Measurements from ENCODE around the gene CREM. TPM values are rescaled to one million over a fixed set of nuclear protein-coding genes. Genes with fewer than 3 reads are reported as not detected.
A peak's percentile ranks its signal among the peaks of the same experiment; 100 is the strongest.
"Not testable (repeated sequence)": the region's sequence is repeated elsewhere in the genome, so short reads cannot be mapped to it uniquely, and the experiment has no call there.

CREM gene
- total RNA-seq, 5 donors from 2014 or later (not counting 1 experiment from before 2014, with no cell fraction given), result 20.6 to 57.2 (median 26.0) TPM

DNA sequence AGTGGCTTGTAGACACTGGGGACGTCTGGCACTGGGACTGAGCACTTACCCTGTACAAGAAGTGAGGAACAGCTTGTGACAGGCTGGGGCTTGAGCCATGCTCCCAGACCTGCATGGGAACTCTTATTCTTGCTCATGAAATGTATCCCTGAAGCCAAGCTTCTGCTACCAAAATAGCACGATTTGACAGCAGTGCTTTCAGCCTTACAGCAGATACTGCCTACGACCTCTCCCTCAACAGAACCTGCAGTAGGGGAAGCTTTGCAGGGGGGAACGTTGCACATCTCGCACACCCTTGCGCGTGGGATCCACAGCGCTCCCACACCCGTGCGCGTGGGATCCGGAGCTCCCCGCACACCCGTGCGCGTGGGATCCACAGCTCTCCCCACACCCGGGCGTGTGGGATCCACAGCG is 88.0 kb downstream of the CREM start:
- DNase-seq (no peak), ATAC-seq (replicated peaks in 1 of 4) (no peak)
- Mint-ChIP-seq H3K4me3 (no peak overlapping the region), H3K27ac (no peak overlapping the region), H3K36me3 (peaks cover 35% of the 10 kb centered on the region), H3K27me3 (no peaks in the 10 kb centered on the region), H3K9me3 (no peaks in the 10 kb centered on the region), H3K4me1 (peaks cover 11 to 44% (median 25%) of the 10 kb centered on the region in 3 donors)
- Histone ChIP-seq H3K9me3 (no peaks in the 10 kb centered on the region), H3K27ac (ENCODE audit: low read length) (no peak overlapping the region), H3K27me3 (replicated peaks in 1 of 2; ENCODE audit: control insufficient read depth in 2 of 2, extremely low read depth in 1 of 2, insufficient read depth in 2 of 2, low read length in 1 of 2) (peaks cover 0 to 3% of the 10 kb centered on the region in 2 experiments), H3K36me3 (ENCODE audit: control insufficient read depth in 2 of 2, extremely low read depth in 1 of 2, insufficient read depth in 1 of 2, low read length in 1 of 2) (no peaks in the 10 kb centered on the region), H3K4me3 (ENCODE audit: control insufficient read depth in 1 of 2, extremely low read depth in 1 of 2, low read length in 1 of 2) (no peak overlapping the region), H3K4me1 (ENCODE audit: control insufficient read depth in 1 of 2, extremely low read depth in 1 of 2, insufficient read depth in 2 of 2, low read length in 2 of 2) (peaks cover 0 to 5% of the 10 kb centered on the region in 2 experiments)
- POLR2A ChIA-PET, result no interaction called here
- CTCF ChIA-PET, result interaction anchor here (1.2 to 2.6 kb wide), 2 partner anchors 19 to 93 kb away, joined by 3 to 11 read pairs; no protein-coding TSS in a partner anchor
- 93% methylated on average over 17 of the region's 19 CpGs for WGBS (ENCODE audit: insufficient coverage)

GRCh38 chr10:35215107-35215506 is 88.5 kb downstream of the CREM start:
- H3K27me3 ChIP-seq (replicated peaks in 1 of 2; ENCODE audit: control insufficient read depth in 2 of 2, extremely low read depth in 1 of 2, insufficient read depth in 2 of 2, low read length in 1 of 2), result peaks cover 0 to 3% of the 10 kb centered on the region in 2 experiments
- no peak for ATAC-seq (replicated peaks in 1 of 4)
- WGBS (ENCODE audit: insufficient coverage), result 83% methylated on average over 1 of the region's 3 CpGs

GRCh38 chr10:35216303-35216905 is 89.8 kb downstream of the CREM start:
- 58% methylated on average over 4 of the region's 6 CpGs for WGBS (ENCODE audit: insufficient coverage)
- Histone ChIP-seq H3K4me3 (ENCODE audit: control insufficient read depth in 1 of 2, extremely low read depth in 1 of 2, low read length in 1 of 2) (no peak overlapping the region), H3K9me3 (no peaks in the 10 kb centered on the region), H3K27me3 (replicated peaks in 1 of 2; ENCODE audit: control insufficient read depth in 2 of 2, extremely low read depth in 1 of 2, insufficient read depth in 2 of 2, low read length in 1 of 2) (peaks cover 0 to 3% of the 10 kb centered on the region in 2 experiments), H3K36me3 (ENCODE audit: control insufficient read depth in 2 of 2, extremely low read depth in 1 of 2, insufficient read depth in 1 of 2, low read length in 1 of 2) (no peaks in the 10 kb centered on the region), H3K27ac (ENCODE audit: low read length) (no peak overlapping the region), H3K4me1 (ENCODE audit: control insufficient read depth in 1 of 2, extremely low read depth in 1 of 2, insufficient read depth in 2 of 2, low read length in 2 of 2) (peaks cover 0 to 5% of the 10 kb centered on the region in 2 experiments)
- Mint-ChIP-seq H3K9me3 (no peaks in the 10 kb centered on the region), H3K27ac (no peak overlapping the region), H3K36me3 (peaks cover 21% of the 10 kb centered on the region), H3K4me1 (peaks cover 11 to 31% (median 20%) of the 10 kb centered on the region in 3 donors), H3K4me3 (no peak overlapping the region), H3K27me3 (no peaks in the 10 kb centered on the region)
- DNase-seq, result peak in 2 of 35 experiments; percentile 4 to 35
- POLR2A ChIA-PET, result interaction anchor here in 1 of 2 donors (0.6 to 0.9 kb wide), 2 partner anchors 21 to 90 kb away, joined by 3 to 4 read pairs; partner anchors contain the start of gene CREM
- CTCF ChIA-PET, result interaction anchor here (0.6 to 4.3 kb wide), 14 partner anchors 10 to 1116 kb away, joined by 3 to 44 read pairs (median 8); partner anchors contain the start of gene CREM (in 1 of the 2)
- no peak for ATAC-seq (replicated peaks in 1 of 4)

More at GRCh38 chr10:35215107-35215506, 88.5 kb downstream of the CREM start:
- Histone ChIP-seq H3K9me3 (no peaks in the 10 kb centered on the region), H3K36me3 (ENCODE audit: control insufficient read depth in 2 of 2, extremely low read depth in 1 of 2, insufficient read depth in 1 of 2, low read length in 1 of 2) (no peaks in the 10 kb centered on the region), H3K4me3 (ENCODE audit: control insufficient read depth in 1 of 2, extremely low read depth in 1 of 2, low read length in 1 of 2) (no peak overlapping the region), H3K4me1 (ENCODE audit: control insufficient read depth in 1 of 2, extremely low read depth in 1 of 2, insufficient read depth in 2 of 2, low read length in 2 of 2) (peaks cover 0 to 5% of the 10 kb centered on the region in 2 experiments), H3K27ac (ENCODE audit: low read length) (no peak overlapping the region)
- H3K4me3 Mint-ChIP-seq, result no peak overlapping the region
- ChIA-PET POLR2A (no interaction called here), CTCF (interaction anchor here (1.2 to 2.6 kb wide), 3 partner anchors 20 to 94 kb away, joined by 3 to 14 read pairs (median 11); no protein-coding TSS in a partner anchor)
- peaks cover 32% of the 10 kb centered on the region for H3K36me3 Mint-ChIP-seq
- no peaks in the 10 kb centered on the region for H3K9me3 Mint-ChIP-seq
- H3K4me1 Mint-ChIP-seq, result peaks cover 11 to 40% (median 25%) of the 10 kb centered on the region in 3 donors
- DNase-seq, result no peak
- H3K27ac Mint-ChIP-seq, result no peak overlapping the region
- no peaks in the 10 kb centered on the region for H3K27me3 Mint-ChIP-seq

DNA sequence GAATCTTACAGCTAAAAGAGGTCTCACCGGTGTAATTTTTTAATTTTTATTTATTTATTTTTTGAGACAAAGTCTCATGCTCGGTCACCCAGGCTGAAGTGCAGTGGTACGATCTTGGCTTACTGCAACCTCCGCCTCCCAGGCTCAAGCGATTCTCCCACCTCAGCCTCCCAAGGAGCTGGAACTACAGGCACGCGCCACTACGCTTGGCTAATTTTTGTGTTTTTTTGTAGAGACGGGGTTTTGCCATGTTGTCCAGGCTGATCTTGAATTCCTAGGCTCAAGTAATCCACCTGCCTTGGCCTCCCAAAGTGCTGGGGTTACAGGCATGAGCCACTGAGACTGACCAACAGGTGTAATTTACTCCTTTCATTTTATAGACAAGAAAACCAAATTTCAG is 90.3 kb downstream of the CREM start:
- not testable (repeated sequence) for H3K9me3 Mint-ChIP-seq; H3K36me3 ChIP-seq (ENCODE audit: control insufficient read depth in 2 of 2, extremely low read depth in 1 of 2, insufficient read depth in 1 of 2, low read length in 1 of 2); H3K4me1 ChIP-seq (ENCODE audit: control insufficient read depth in 1 of 2, extremely low read depth in 1 of 2, insufficient read depth in 2 of 2, low read length in 2 of 2); H3K4me3 Mint-ChIP-seq; H3K27ac Mint-ChIP-seq; H3K4me3 ChIP-seq (ENCODE audit: control insufficient read depth in 1 of 2, extremely low read depth in 1 of 2, low read length in 1 of 2); ATAC-seq (replicated peaks in 1 of 4); DNase-seq; H3K27me3 Mint-ChIP-seq; H3K27ac ChIP-seq (ENCODE audit: low read length); H3K27me3 ChIP-seq (replicated peaks in 1 of 2; ENCODE audit: control insufficient read depth in 2 of 2, extremely low read depth in 1 of 2, insufficient read depth in 2 of 2, low read length in 1 of 2); H3K9me3 ChIP-seq
- Mint-ChIP-seq H3K4me1 (peaks cover 11 to 31% (median 20%) of the 10 kb centered on the region in 3 donors), H3K36me3 (peaks cover 16% of the 10 kb centered on the region)
- ChIA-PET POLR2A (interaction anchor here in 1 of 2 donors (0.6 to 0.9 kb wide), 2 partner anchors 22 to 91 kb away, joined by 3 to 4 read pairs; partner anchors contain the start of gene CREM), CTCF (interaction anchor here (0.5 to 4.3 kb wide), 18 partner anchors 10 to 1115 kb away, joined by 3 to 44 read pairs (median 4); partner anchors contain the start of gene CREM (in 1 of the 2))
- 100% methylated on average over 1 of the region's 9 CpGs for WGBS (ENCODE audit: insufficient coverage)

GRCh38 chr10:35217455-35217854 is 90.8 kb downstream of the CREM start:
- Mint-ChIP-seq H3K4me1 (peaks cover 11 to 31% (median 20%) of the 10 kb centered on the region in 3 donors), H3K36me3 (peaks cover 11% of the 10 kb centered on the region), H3K27ac (no peak overlapping the region), H3K9me3 (no peaks in the 10 kb centered on the region), H3K27me3 (no peaks in the 10 kb centered on the region), H3K4me3 (no peak overlapping the region)
- Histone ChIP-seq H3K4me1 (ENCODE audit: control insufficient read depth in 1 of 2, extremely low read depth in 1 of 2, insufficient read depth in 2 of 2, low read length in 2 of 2) (peaks cover 0 to 5% of the 10 kb centered on the region in 2 experiments), H3K9me3 (no peaks in the 10 kb centered on the region), H3K27ac (ENCODE audit: low read length) (no peak overlapping the region), H3K4me3 (ENCODE audit: control insufficient read depth in 1 of 2, extremely low read depth in 1 of 2, low read length in 1 of 2) (no peak overlapping the region), H3K27me3 (replicated peaks in 1 of 2; ENCODE audit: control insufficient read depth in 2 of 2, extremely low read depth in 1 of 2, insufficient read depth in 2 of 2, low read length in 1 of 2) (peaks cover 0 to 6% of the 10 kb centered on the region in 2 experiments), H3K36me3 (ENCODE audit: control insufficient read depth in 2 of 2, extremely low read depth in 1 of 2, insufficient read depth in 1 of 2, low read length in 1 of 2) (no peaks in the 10 kb centered on the region)
- 100% methylated on average over 1 of the region's 5 CpGs for WGBS (ENCODE audit: insufficient coverage)
- CTCF ChIA-PET, result interaction anchor here (0.5 to 4.3 kb wide), 20 partner anchors 11 to 223 kb away, joined by 3 to 44 read pairs (median 4); partner anchors contain the start of gene CREM (in 1 of the 2)
- ATAC-seq (replicated peaks in 1 of 4) (no peak), DNase-seq (no peak)
- POLR2A ChIA-PET, result interaction anchor here in 1 of 2 donors (0.6 to 0.9 kb wide), 2 partner anchors 64 to 91 kb away, joined by 3 read pairs; partner anchors contain the start of gene CREM

- CTCF ChIA-PET, result interaction anchor here (0.7 to 4.3 kb wide), 13 partner anchors 14 to 224 kb away, joined by 3 to 44 read pairs (median 8); no protein-coding TSS in a partner anchor
- H3K36me3 Mint-ChIP-seq, result peaks cover 4% of the 10 kb centered on the region
- DNase-seq, result peak; percentile 57 to 93 (median 78)
- whole genome bisulfite sequencing (ENCODE audit: insufficient coverage), result 0% methylated on average over 4 of the region's 7 CpGs
- no peaks in the 10 kb centered on the region for H3K9me3 Mint-ChIP-seq
- peak overlapping the region; percentile 8 to 57 (median 39) for H3K4me3 Mint-ChIP-seq
- POLR2A ChIA-PET, result no interaction called here
- peak overlapping the region in 1 of 2 donors; percentile 71 for H3K27ac Mint-ChIP-seq
- H3K27ac ChIP-seq (ENCODE audit: low read length), result no peak overlapping the region
- no peaks in the 10 kb centered on the region for H3K9me3 ChIP-seq
- H3K27me3 ChIP-seq (replicated peaks in 1 of 2; ENCODE audit: control insufficient read depth in 2 of 2, extremely low read depth in 1 of 2, insufficient read depth in 2 of 2, low read length in 1 of 2), result peaks cover 0 to 6% of the 10 kb centered on the region in 2 experiments
- peaks cover 11 to 31% (median 20%) of the 10 kb centered on the region in 3 donors for H3K4me1 Mint-ChIP-seq
- H3K4me1 ChIP-seq (ENCODE audit: control insufficient read depth in 1 of 2, extremely low read depth in 1 of 2, insufficient read depth in 2 of 2, low read length in 2 of 2), result peaks cover 0 to 5% of the 10 kb centered on the region in 2 experiments
- no peaks in the 10 kb centered on the region for H3K36me3 ChIP-seq (ENCODE audit: control insufficient read depth in 2 of 2, extremely low read depth in 1 of 2, insufficient read depth in 1 of 2, low read length in 1 of 2)
- H3K4me3 ChIP-seq (ENCODE audit: control insufficient read depth in 1 of 2, extremely low read depth in 1 of 2, low read length in 1 of 2), result no peak overlapping the region
- ATAC-seq (replicated peaks in 1 of 4), result peak; percentile 65 to 81 (median 72)
- H3K27me3 Mint-ChIP-seq, result no peaks in the 10 kb centered on the region
Observed at GRCh38 chr10:35218339-35218955, 91.8 kb downstream of the CREM start.
